ENCODE results near the gene AHRR.
A peak's percentile ranks its signal among the peaks of the same experiment; 100 is the strongest.

The AHRR gene

GRCh38 chr5:431001-431710 is 109.6 kb downstream of the AHRR start:
- DNase-seq = peak; percentile 36

GRCh38 chr5:431711-432050 is 110.2 kb downstream of the AHRR start:
- DNase-seq = no peak

- DNase-seq = no peak
Measured at GRCh38 chr5:432201-432927, 110.8 kb downstream of the AHRR start.

- DNase-seq = no peak
Measured at GRCh38 chr5:432928-433791, 111.6 kb downstream of the AHRR start.

- no peak for DNase-seq
Measured at GRCh38 chr5:433836-434235, 112.3 kb downstream of the AHRR start.

GRCh38 chr5:434443-435146 is 113.1 kb downstream of the AHRR start:
- DNase-seq = no peak

- DNase-seq = no peak
Measured at GRCh38 chr5:435156-435790, 113.8 kb downstream of the AHRR start.

GRCh38 chr5:435961-436640 is 114.6 kb downstream of the AHRR start:
- DNase-seq = peak; percentile 33

- no peak for DNase-seq
Measured at GRCh38 chr5:436641-436975, 115.1 kb downstream of the AHRR start.

- DNase-seq = no peak
Measured at GRCh38 chr5:437281-437771, 115.8 kb downstream of the AHRR start.

- DNase-seq = no peak
Measured at GRCh38 chr5:438481-438981, 117.0 kb downstream of the AHRR start.

GRCh38 chr5:439181-439580 is 117.7 kb downstream of the AHRR start:
- DNase-seq = no peak

GRCh38 chr5:439636-440035 is 118.1 kb downstream of the AHRR start:
- no peak for DNase-seq

- no peak for DNase-seq
Measured at GRCh38 chr5:440401-441201, 119.1 kb downstream of the AHRR start.

GRCh38 chr5:441996-442334 is 120.5 kb downstream of the AHRR start:
- DNase-seq = no peak

- DNase-seq = peak; percentile 65
Measured at GRCh38 chr5:442335-443238, 121.1 kb downstream of the AHRR start, which contains the start of gene EXOC3. TSS of gene EXOC3 (plus strand) at chr5:443176. CDS start at chr5:446206, 3,030 bp downstream.

GRCh38 chr5:443239-444151 is 122.0 kb downstream of the AHRR start:
- no peak for DNase-seq

- no peak for DNase-seq
Measured at GRCh38 chr5:444226-444625, 122.7 kb downstream of the AHRR start.

GRCh38 chr5:445591-445990 is 124.1 kb downstream of the AHRR start:
- no peak for DNase-seq
